Raji (cell line): ENCODE data around the gene CAPN2.

Source experiments
- POLR2A ChIP-seq: IDR thresholded peaks from 2 replicates; pipeline ENCODE4 v1.6.1; 2011; ENCODE audit warnings: low read depth, low read length, control low read depth; ENCODE audit not compliant: insufficient read depth

The CAPN2 gene

DNA sequence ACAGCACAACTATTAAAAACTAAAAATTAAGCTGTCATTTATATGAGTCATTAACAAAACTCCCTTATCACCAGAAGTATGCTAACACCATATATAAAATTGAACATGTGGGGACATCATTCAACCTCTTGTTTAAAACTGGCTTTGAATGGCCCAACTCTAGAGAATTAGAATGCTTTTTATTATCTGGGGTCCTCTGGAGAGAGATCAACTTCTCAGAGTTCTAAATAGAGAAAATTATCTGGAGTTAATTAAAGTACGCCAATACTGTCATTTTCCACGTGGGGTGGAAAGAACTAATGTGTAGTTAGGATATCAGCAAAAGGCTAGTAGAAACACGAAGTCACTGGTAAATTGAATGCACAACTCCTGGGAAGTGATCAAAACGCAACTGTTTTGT lies 21.2 kb upstream of the CAPN2 start:
- no peak for TF ChIP-seq POLR2A

DNA sequence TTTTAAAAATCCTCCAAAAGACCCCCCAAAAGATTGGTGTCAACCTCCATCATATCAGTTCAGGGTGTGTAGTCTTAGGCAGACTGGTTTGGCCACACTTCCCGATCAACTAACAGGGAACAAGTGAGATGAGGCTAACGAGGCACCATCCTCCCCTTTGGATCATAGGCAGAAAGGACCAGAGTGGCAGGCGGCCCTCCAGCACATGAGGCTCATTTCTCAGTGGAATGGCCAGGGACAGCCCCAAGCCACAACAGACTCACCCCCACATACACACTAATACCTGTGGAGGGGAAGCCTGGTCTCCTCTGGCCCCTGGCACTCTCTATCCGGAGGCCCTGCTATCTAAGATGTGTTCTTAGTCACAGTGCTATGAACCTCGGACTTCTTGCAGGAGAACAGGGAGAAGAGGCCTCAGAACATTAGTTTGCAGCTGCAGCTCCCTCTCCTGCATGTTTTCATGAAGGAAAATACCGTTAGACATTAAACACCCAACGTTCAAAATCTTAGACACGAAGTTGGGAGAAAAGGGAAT lies 17.3 kb upstream of the CAPN2 start:
- TF ChIP-seq POLR2A, result no peak

DNA sequence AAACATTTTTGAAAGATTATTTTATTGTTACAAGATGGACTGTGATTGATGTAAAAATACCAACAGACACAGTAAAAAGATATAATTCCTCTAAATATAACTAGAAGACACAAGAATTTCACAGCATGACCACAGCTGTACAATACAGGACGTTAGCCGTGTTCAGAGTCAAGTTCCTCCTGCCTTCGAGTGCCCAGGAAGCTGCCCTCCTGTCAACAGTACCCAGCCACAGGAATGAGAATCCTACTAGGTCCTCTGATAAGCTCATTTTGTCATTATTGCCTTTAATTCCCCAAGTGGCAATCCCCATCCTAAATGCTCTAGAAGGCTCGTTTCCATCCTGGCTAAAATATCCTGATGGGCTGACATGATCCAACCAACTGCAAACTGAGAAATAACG lies 16.4 kb upstream of the CAPN2 start:
- TF ChIP-seq POLR2A, result no peak

DNA sequence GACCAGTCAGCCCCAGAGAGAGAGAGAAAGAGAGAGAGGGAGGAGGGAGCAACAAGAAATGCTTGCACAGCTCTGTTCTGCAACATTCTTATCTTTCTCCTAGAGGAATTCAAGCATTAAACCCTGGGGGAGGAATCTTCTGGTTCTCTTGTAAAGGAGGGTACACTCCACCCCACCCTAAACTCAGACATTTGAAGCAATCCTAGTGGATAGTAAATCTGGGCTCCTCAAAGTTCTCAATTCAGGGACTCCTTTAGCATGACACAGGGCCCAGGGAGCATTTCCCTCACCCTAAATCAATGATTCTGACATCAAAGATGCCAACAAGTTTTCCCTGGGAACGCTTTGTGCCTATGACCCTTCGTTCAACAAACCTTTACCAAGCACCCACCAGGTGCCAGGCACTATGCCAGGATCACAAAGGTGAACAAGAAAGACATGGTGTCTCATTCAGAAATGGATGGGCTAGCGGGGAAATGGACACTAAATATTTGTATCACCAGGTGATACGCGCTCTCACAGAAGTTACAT lies 11.9 kb upstream of the CAPN2 start:
- no peak for TF ChIP-seq POLR2A

DNA sequence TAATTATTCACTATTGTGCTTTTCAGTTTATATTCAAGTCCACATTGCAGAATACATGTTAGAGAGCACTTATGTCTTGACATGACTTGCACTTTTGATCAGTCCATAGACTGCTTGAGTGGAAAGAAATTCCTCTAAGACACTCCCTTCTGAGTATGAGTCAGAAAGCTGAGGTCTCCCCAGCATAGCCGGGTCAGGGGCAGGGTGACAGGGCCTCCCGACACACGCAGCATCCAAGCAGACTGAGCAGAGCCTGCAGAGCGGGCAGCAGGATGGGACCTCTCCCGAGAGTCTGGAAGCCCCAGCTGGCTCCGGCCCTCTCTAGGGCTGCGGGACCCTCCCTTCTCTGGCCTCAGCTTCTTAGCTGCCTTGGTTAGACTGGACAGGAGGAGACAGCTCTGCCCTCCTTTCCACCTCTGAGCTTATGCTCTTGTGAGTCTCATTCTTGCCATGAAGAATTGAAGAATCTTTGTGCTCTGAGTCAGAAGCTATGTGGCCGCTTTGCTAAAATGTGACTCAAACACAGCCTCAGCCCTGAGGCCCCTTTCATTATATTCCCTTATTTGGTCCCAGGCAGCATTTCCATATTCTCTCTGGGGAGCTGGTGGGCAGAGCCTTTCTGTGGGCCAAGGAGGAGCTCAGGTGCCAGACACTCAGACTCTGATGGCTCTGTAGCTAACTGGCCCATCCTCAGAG lies 11.2 kb upstream of the CAPN2 start:
- TF ChIP-seq POLR2A, result no peak

DNA sequence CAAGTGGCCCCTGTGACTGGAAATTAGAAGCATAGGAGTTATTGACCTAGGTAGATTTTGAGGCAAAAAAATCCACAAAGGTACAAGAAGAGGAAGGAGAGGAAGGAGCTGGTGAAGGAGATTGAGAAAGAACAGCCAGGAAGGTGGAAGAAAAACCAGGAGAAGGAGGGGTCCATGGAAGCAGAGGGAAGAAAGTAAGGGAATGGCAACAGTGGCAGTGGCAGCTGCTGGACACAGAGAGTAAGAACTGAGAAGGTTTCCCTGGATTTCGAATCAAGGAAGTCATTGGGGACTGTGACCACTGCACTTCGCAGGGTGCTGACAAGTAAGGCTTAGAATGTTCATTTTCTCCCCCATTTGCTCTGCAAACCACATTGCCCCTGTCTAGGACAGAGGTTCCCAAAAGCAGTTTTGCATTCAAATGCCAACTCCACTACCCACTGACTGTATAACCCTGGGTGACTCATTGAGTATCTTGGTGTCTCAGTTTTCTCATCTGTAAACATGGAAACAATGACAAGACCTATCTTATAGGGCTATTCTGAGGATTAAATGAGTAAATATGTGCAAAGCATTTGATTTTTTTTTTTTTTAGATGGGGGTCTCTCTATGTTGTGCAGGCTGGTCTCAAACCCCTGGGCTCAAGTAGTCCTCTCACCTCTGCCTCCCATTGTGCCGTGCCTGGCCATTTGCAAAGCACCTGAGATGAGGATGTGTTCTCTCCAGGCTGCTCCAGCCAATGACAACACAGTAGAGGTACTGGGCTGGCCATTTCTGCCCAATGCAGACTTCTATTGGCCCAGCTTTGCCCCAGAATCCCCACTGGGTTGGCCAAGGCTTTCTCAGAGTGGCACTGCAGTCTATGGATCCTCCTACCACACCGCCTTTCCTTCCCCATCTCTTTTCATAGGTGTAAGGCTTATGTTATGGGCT lies 9.3 kb upstream of the CAPN2 start:
- no peak for TF ChIP-seq POLR2A

DNA sequence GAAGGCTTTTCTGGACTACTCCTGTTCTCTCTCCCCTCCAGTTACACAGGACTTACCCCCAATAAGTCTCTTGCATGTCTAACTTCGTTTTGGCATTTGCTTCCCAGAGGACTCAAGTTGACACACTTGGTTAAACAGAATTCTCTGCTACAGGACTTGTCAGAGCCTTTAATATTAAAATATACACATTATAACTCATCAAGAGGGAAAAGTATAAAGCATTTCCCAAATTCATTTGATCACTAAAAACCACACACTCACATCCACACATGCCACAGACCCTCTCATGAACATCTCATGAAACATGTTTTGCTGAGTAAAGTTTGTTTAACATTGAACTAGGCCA lies 8.7 kb upstream of the CAPN2 start:
- no peak for TF ChIP-seq POLR2A

DNA sequence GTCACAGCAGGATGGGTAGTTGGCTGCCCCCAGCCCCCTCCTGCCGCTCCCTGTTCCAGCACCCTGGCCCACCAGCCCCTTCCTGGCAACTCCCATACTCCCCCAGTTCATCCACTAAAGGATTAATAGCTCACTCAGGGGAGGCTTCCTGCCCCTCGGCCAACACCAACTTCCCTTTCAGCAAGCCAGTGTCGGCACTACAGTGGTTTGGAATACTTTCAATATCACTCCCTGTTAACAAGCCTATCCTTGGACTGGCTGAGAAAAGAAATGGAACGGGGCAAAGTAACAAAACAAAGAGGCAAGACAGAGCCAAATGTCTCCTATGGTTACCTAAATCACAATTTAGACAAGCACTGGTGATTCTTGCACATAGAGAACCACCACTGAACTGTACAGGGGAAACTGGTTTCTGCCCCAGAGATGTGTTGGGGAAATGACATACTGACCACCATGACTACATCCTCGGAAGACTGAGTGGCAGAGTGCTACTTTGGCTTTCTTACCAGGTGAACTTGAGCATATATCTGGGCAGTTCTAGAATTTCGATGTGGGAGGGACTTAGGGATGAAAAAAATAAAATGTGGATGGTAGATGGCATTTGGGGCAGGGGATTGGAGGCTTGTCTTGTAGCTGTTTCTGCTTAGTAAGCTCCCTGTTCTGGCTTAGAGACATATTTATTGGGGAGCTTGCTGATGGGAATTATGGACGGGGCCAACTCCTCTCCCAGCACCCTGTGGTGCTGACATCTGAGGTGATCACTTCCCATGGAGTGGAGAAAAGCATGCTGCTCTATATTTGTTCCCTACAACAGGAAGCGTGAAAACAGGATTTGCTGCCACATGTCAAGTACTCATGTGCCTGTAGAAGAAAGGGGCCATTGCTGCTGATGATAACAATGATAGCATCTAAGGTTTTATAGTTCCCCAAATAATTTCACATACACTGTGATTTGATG lies 7.1 kb upstream of the CAPN2 start:
- no peak for TF ChIP-seq POLR2A

DNA sequence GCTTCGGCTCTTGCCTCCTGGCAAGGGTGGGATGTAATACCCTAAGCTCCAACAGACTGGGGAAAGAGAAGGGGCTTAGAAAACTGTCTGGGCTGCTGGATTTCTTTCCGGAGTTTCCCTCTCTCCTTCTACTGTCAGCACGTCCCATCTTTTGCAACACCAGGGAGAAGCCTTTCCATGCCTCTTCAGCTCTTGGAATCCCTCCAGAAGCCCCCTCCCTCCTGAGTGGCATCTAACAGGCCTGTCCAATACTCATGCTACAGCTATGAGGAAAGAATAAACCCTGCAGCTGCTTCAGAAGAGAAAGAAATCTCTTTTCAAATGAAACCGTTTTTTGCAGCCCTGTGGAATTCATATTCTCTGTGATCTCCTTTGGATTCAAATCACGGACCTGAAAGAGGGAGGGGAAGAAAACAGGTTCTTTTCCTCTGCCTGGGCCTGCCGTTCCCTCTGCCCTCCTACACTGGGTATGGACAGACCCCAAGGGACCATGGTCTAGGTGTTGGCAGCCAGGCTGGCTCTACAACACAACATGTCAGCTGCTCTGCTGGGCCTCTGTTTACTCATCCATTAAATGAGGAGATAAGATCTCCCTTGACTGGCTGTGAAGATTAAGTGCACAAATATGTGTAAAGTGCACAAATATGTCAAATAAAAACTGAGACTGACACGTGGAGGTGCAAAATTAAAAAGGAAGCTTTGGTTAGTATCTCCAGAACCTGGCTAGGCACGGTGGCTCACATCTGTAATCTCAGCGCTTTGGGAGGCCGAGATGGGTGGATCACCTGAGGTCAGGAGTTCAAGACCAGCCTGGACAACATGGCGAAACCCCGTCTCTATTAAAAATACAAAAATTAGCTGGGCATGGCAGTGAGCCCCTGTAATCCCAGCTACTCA lies 6.0 kb upstream of the CAPN2 start:
- TF ChIP-seq POLR2A, result no peak

DNA sequence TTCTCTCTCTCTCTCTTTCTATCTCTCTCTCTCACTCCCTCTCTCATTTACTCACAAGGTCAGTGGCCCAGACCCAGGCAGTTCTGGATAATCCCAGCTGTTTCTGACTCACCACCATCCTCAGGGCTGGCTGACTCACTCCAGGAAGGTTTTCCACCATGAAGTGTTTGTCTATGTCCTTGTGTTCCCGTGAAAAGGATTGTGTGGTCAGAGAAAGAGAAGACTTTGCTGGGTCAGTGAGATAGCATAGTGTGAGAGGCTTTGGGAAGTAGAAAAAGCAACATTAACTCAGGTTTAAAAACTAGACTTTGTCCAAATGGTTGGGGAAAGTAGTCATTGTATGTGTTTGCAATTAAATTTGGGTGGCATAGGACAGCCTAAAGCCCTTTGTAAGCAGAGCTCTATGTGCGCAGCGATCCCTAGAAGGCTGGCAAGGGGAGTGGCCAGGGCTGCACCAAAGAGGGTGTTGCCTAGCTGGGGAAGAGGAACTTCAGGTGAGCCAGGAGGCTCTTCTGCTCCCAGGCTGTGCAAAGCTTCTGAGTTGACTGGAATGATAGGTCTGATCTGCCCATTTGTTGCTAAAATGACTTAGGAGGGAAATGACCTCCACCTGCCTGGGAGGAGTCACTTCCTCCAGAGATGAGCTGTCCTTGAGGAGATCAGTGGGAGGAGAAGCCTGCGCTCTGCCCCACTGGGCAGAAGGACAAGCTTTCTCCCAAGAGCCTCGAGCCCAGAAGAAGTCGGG lies 4.9 kb upstream of the CAPN2 start:
- no peak for TF ChIP-seq POLR2A

DNA sequence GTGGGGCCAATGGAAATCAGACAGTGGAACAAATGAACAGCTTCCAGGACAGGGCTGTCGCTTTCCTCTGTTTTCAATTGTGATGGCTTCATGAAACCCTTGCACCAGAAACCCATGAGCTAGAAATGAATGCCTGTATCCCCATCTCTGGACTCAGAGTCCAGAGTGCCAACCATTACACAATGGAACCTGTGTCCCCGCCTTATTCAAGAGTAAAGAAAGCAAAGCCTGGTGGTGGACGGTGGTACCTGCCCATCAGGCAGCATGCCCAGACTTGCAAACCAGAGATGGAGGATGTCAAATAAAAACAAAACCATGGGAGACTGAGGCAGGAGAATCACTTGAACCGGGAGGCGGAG lies 4.4 kb upstream of the CAPN2 start:
- no peak for TF ChIP-seq POLR2A

DNA sequence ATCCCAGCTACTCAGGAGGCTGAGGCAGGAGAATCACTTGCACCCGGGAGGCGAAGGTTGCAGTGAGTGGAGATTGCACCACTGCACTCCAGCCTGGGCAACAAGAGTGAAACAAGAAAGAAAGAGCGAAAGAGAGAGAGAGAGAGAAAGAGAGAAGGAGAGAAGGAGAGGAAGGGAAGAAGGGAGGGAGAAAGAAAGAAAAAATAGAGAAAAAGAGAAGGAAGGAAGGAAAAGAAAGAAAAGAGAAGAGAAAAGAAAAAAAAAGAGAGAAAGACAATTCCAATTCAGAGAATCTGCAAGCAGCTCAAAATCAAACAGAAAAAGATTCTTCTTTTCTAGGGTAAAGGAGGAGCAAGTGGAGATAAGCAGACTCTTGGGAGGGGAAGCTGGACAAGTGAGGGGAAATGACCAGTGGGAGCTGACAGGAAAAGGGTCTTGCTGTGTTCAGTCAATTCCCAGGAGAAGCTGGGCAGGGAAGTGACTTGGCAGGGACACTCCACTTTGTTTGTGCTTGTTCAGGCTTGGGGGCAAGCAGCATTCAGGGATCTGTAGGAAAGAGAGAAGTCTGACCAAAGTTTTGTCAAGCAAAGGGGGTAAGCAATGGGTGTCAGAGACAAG lies 3.6 kb upstream of the CAPN2 start:
- TF ChIP-seq POLR2A, result no peak

DNA sequence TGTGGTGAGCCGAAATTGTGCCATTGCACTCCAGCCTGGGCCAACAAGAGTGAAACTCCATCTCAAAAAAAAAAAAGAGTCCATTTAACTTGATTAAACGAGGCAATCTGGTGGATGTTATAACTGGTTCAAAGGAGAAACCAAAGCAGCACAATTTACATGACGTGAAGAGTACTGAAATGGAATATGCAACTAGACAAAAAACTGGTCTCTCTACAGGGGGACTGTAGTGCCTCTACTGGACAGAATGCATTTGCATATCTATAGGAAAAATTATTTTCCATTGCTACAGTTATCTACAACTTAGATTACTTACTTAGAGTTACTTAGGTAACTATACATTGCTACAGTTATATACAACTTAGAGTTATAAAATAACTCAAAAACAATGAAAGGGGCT lies 2.7 kb upstream of the CAPN2 start:
- TF ChIP-seq POLR2A, result no peak
